ENCODE results near the gene UBA7. TPM values are rescaled to one million over a fixed set of nuclear protein-coding genes. Genes with fewer than 3 reads are reported as not detected.
A peak's percentile ranks its signal among the peaks of the same experiment; 100 is the strongest.

Gene UBA7
- total and polyA plus RNA-seq, 2 experiments from 2014 or later: 0.14 to 0.50 TPM

DNA sequence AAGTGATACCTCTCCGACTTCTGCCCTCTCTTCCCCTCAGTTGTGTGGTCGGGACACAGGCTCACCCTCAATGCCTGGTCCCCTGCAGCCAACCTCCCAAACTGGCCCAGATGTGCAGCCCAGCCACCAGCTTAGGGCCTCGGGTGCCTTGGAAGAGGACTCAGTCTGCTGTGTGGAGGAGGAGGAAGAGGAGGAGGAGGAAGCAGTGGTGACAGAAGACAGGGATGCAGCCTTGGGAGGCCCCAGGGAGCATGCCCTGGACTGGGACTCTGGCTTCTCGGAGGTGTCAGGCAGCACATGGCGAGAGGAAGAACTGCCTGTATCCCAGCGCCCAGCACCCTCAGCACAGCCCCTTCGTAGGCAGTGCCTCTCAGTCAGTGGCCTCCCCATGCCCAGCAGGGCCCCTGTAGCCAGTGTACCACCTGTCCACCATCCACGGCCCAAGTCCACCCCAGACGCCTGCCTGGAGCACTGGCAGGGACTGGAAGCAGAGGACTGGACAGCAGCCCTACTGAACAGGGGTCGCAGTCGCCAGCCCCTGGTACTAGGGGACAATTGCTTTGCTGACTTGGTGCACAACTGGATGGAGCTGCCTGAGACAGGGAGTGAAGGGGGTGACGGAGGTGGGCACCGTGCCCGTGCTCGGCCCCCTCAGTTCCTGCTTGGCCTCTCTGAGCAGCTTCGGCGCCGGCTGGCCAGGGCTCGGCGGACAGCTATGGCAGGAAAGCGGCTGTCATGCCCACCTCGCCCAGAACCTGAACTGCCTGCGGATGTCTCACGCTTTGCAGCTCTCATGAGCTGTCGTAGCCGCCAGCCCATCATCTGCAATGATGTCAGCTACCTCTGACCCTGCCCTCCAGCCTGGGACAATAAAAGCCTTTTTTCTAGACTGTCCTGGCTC lies 9.4 kb downstream of the UBA7 start:
- Mint-ChIP-seq H3K9me3 (no peaks in the 10 kb centered on the region), H3K27ac (no peak overlapping the region), H3K4me3 (peak overlapping the region; percentile 73), H3K36me3 (ENCODE audit: low read depth) (no peaks in the 10 kb centered on the region), H3K4me1 (peaks cover 40% of the 10 kb centered on the region), H3K27me3 (ENCODE audit: insufficient read depth, low read depth, poor library complexity) (peaks cover 24% of the 10 kb centered on the region)
- no peaks in the 10 kb centered on the region for H3K9me2 ChIP-seq (ENCODE audit: insufficient read depth)
- ATAC-seq (no peak), DNase-seq (ENCODE audit: low spot score) (no peak)
- peak overlapping the region; percentile 99 for H3K4me2 ChIP-seq
- 0 out of 4 replicates have a peak, but pooled peaks of 1 of the 2 experiments have one; percentile 3 for TF ChIP-seq CTCF (conservative IDR thresholded peaks at IDR 0.05; ENCODE audit: low read depth in 2 of 2)
- no peak for TF ChIP-seq JUNB (IDR thresholded peaks at IDR 0.05; ENCODE audit: unreplicated experiment)
- TF ChIP-seq NANOG (IDR thresholded peaks at IDR 0.05; ENCODE audit: borderline replicate concordance): no peak
- TF ChIP-seq STAT1 (IDR thresholded peaks at IDR 0.05; ENCODE audit: unreplicated experiment): no peak
- TF ChIP-seq CREB1 (CRISPR knock-in tag; IDR thresholded peaks at IDR 0.05; ENCODE audit: low read depth): no peak
- TF ChIP-seq EZH2phosphoT487 (IDR thresholded peaks at IDR 0.05; ENCODE audit: unreplicated experiment): no peak
- no peak for TF ChIP-seq ZNF462 (CRISPR knock-in tag; IDR thresholded peaks at IDR 0.05)
- TF ChIP-seq EZH2 (IDR thresholded peaks at IDR 0.05; ENCODE audit: low read depth, unreplicated experiment): no peak
- peaks cover 15% of the 10 kb centered on the region; the same call in 1 of the 2 replicates for H3F3A ChIP-seq (replicated peaks; ENCODE audit: low read depth)
- peak overlapping the region; percentile 93 for H3K4me3 ChIP-seq
- H3K4me1 ChIP-seq (ENCODE audit: insufficient read depth): peaks cover 34% of the 10 kb centered on the region
- peak overlapping the region; percentile 99; the same call in 1 of the 2 replicates for H2AFZ ChIP-seq
- H3K79me2 ChIP-seq (replicated peaks; ENCODE audit: insufficient read depth): no peaks in the 10 kb centered on the region
- H3K27ac ChIP-seq (ENCODE audit: low read depth): no peak overlapping the region
- no peaks in the 10 kb centered on the region for H4K20me1 ChIP-seq (replicated peaks; ENCODE audit: insufficient read depth)
- H3K27me3 ChIP-seq (ENCODE audit: insufficient read depth): peaks cover 15% of the 10 kb centered on the region
- H3K36me3 ChIP-seq (ENCODE audit: insufficient read depth): no peaks in the 10 kb centered on the region

Measured in GM23338 (cell line).